ENCODE data around the gene SPRY4.

SPRY4 gene

GRCh38 chr5:142324136-142324870, 518 bp downstream of the SPRY4 start:
- H3K27ac Mint-ChIP-seq: no peak overlapping the region
- H3K4me1 Mint-ChIP-seq (ENCODE audit: low read depth): peaks cover 30% of the 10 kb centered on the region
- H3K9me3 Mint-ChIP-seq: no peaks in the 10 kb centered on the region
- intact Hi-C loops (cut with micrococcal nuclease): loop anchor here (10.0 kb wide), 1 partner anchor 220 kb away; no protein-coding TSS in a partner anchor
- H3K4me3 Mint-ChIP-seq: peak overlapping the region; percentile 70
- H3K27me3 Mint-ChIP-seq: peaks cover 95% of the 10 kb centered on the region
- no peaks in the 10 kb centered on the region for H3K36me3 Mint-ChIP-seq (ENCODE audit: low read depth)

- H3K36me3 Mint-ChIP-seq (ENCODE audit: low read depth): no peaks in the 10 kb centered on the region
- H3K9me3 Mint-ChIP-seq: no peaks in the 10 kb centered on the region
- H3K27me3 Mint-ChIP-seq: peaks cover 94% of the 10 kb centered on the region
- peaks cover 30% of the 10 kb centered on the region for H3K4me1 Mint-ChIP-seq (ENCODE audit: low read depth)
- H3K27ac Mint-ChIP-seq: no peak overlapping the region
- H3K4me3 Mint-ChIP-seq: peak overlapping the region; percentile 63
- intact Hi-C loops (cut with micrococcal nuclease): loop anchor here (10.0 kb wide), 1 partner anchor 221 kb away; no protein-coding TSS in a partner anchor
These were observed 1.2 kb downstream of the SPRY4 start for GRCh38 chr5:142323480-142324135.

GRCh38 chr5:142322747-142323479, 1.9 kb downstream of the SPRY4 start:
- Mint-ChIP-seq H3K9me3 (no peaks in the 10 kb centered on the region), H3K4me1 (ENCODE audit: low read depth) (peaks cover 30% of the 10 kb centered on the region), H3K27me3 (peaks cover 92% of the 10 kb centered on the region), H3K36me3 (ENCODE audit: low read depth) (no peaks in the 10 kb centered on the region), H3K4me3 (no peak overlapping the region), H3K27ac (no peak overlapping the region)
- intact Hi-C loops (cut with micrococcal nuclease): loop anchor here (10.0 kb wide), 1 partner anchor 222 kb away; no protein-coding TSS in a partner anchor

GRCh38 chr5:142322403-142322746, 2.4 kb downstream of the SPRY4 start:
- H3K36me3 Mint-ChIP-seq (ENCODE audit: low read depth): no peaks in the 10 kb centered on the region
- H3K4me1 Mint-ChIP-seq (ENCODE audit: low read depth): peaks cover 30% of the 10 kb centered on the region
- H3K4me3 Mint-ChIP-seq: no peak overlapping the region
- H3K27me3 Mint-ChIP-seq: peaks cover 92% of the 10 kb centered on the region
- intact Hi-C loops (cut with micrococcal nuclease): loop anchor here (10.0 kb wide), 1 partner anchor 222 kb away; no protein-coding TSS in a partner anchor
- H3K27ac Mint-ChIP-seq: no peak overlapping the region
- no peaks in the 10 kb centered on the region for H3K9me3 Mint-ChIP-seq

GRCh38 chr5:142320851-142321560, 3.8 kb downstream of the SPRY4 start:
- H3K4me3 Mint-ChIP-seq: no peak overlapping the region
- H3K9me3 Mint-ChIP-seq: no peaks in the 10 kb centered on the region
- no peak overlapping the region for H3K27ac Mint-ChIP-seq
- peaks cover 28% of the 10 kb centered on the region for H3K4me1 Mint-ChIP-seq (ENCODE audit: low read depth)
- H3K27me3 Mint-ChIP-seq: peaks cover 92% of the 10 kb centered on the region
- H3K36me3 Mint-ChIP-seq (ENCODE audit: low read depth): no peaks in the 10 kb centered on the region
- intact Hi-C loops (cut with micrococcal nuclease): loop anchor here (10.0 kb wide), 1 partner anchor 224 kb away; no protein-coding TSS in a partner anchor

GRCh38 chr5:142320430-142320738, 4.4 kb downstream of the SPRY4 start:
- no peaks in the 10 kb centered on the region for H3K36me3 Mint-ChIP-seq (ENCODE audit: low read depth)
- H3K27ac Mint-ChIP-seq: no peak overlapping the region
- no peak overlapping the region for H3K4me3 Mint-ChIP-seq
- peaks cover 22% of the 10 kb centered on the region for H3K4me1 Mint-ChIP-seq (ENCODE audit: low read depth)
- no peaks in the 10 kb centered on the region for H3K9me3 Mint-ChIP-seq
- H3K27me3 Mint-ChIP-seq: peaks cover 91% of the 10 kb centered on the region
- intact Hi-C loops (cut with micrococcal nuclease): loop anchor here (10.0 kb wide), 1 partner anchor 224 kb away; no protein-coding TSS in a partner anchor

- Mint-ChIP-seq H3K4me3 (no peak overlapping the region), H3K4me1 (ENCODE audit: low read depth) (peaks cover 16% of the 10 kb centered on the region), H3K27ac (no peak overlapping the region), H3K36me3 (ENCODE audit: low read depth) (no peaks in the 10 kb centered on the region), H3K9me3 (no peaks in the 10 kb centered on the region), H3K27me3 (peaks cover 88% of the 10 kb centered on the region)
- intact Hi-C loops (cut with micrococcal nuclease): loop anchor here (10.0 kb wide), 1 partner anchor 225 kb away; no protein-coding TSS in a partner anchor
These were observed 5.0 kb downstream of the SPRY4 start for GRCh38 chr5:142319560-142320429.

GRCh38 chr5:142319105-142319504, 5.7 kb downstream of the SPRY4 start:
- Mint-ChIP-seq H3K4me1 (ENCODE audit: low read depth) (peaks cover 9% of the 10 kb centered on the region), H3K27me3 (peaks cover 87% of the 10 kb centered on the region), H3K4me3 (no peak overlapping the region), H3K9me3 (no peaks in the 10 kb centered on the region), H3K36me3 (ENCODE audit: low read depth) (no peaks in the 10 kb centered on the region), H3K27ac (no peak overlapping the region)
- intact Hi-C loops (cut with micrococcal nuclease): no loop called here

GRCh38 chr5:142317753-142318152, 7.1 kb downstream of the SPRY4 start:
- Mint-ChIP-seq H3K4me3 (no peak overlapping the region), H3K27ac (no peak overlapping the region), H3K9me3 (no peaks in the 10 kb centered on the region), H3K36me3 (ENCODE audit: low read depth) (no peaks in the 10 kb centered on the region), H3K27me3 (peaks cover 81% of the 10 kb centered on the region), H3K4me1 (ENCODE audit: low read depth) (no peaks in the 10 kb centered on the region)
- intact Hi-C loops (cut with micrococcal nuclease): no loop called here

GRCh38 chr5:142317173-142317572, 7.6 kb downstream of the SPRY4 start:
- H3K4me3 Mint-ChIP-seq: no peak overlapping the region
- intact Hi-C loops (cut with micrococcal nuclease): no loop called here
- no peak overlapping the region for H3K27ac Mint-ChIP-seq
- H3K36me3 Mint-ChIP-seq (ENCODE audit: low read depth): no peaks in the 10 kb centered on the region
- peaks cover 81% of the 10 kb centered on the region for H3K27me3 Mint-ChIP-seq
- no peaks in the 10 kb centered on the region for H3K4me1 Mint-ChIP-seq (ENCODE audit: low read depth)
- no peaks in the 10 kb centered on the region for H3K9me3 Mint-ChIP-seq

GRCh38 chr5:142316681-142317080, 8.1 kb downstream of the SPRY4 start:
- Mint-ChIP-seq H3K27ac (no peak overlapping the region), H3K4me3 (no peak overlapping the region), H3K36me3 (ENCODE audit: low read depth) (no peaks in the 10 kb centered on the region), H3K27me3 (peaks cover 77% of the 10 kb centered on the region), H3K4me1 (ENCODE audit: low read depth) (no peaks in the 10 kb centered on the region), H3K9me3 (no peaks in the 10 kb centered on the region)
- intact Hi-C loops (cut with micrococcal nuclease): no loop called here

GRCh38 chr5:142316051-142316450, 8.8 kb downstream of the SPRY4 start:
- no peaks in the 10 kb centered on the region for H3K4me1 Mint-ChIP-seq (ENCODE audit: low read depth)
- peaks cover 77% of the 10 kb centered on the region for H3K27me3 Mint-ChIP-seq
- no peaks in the 10 kb centered on the region for H3K36me3 Mint-ChIP-seq (ENCODE audit: low read depth)
- no peak overlapping the region for H3K27ac Mint-ChIP-seq
- no peak overlapping the region for H3K4me3 Mint-ChIP-seq
- intact Hi-C loops (cut with micrococcal nuclease): no loop called here
- no peaks in the 10 kb centered on the region for H3K9me3 Mint-ChIP-seq
